MG63 (cell line): Measurements from ENCODE around the gene CBY3. TPM values are rescaled to one million over a fixed set of nuclear protein-coding genes. Genes with fewer than 3 reads are reported as not detected.
"Not testable (repeated sequence)": the region's sequence is repeated elsewhere in the genome, so short reads cannot be mapped to it uniquely, and the experiment has no call there.

Experiments
- DNase-seq: peaks from one replicate; pipeline ENCODE4 v3.0.0-alpha.2; 2020
- H3K27me3 ChIP-seq: fragments of 250-450 bp; sonication (Bioruptor Pico); 2 replicates; pipeline ENCODE4 v1.5.1; 2020; ENCODE audit warnings: mild to moderate bottlenecking, moderate library complexity
- H3K36me3 ChIP-seq: fragments of 250-450 bp; sonication (Bioruptor Pico); 2 replicates; pipeline ENCODE4 v1.5.1; 2020; ENCODE audit warnings: mild to moderate bottlenecking, moderate library complexity
- H3K4me3 ChIP-seq: fragments of 250-450 bp; sonication (Bioruptor Pico); 2 replicates; pipeline ENCODE4 v1.5.1; 2020; ENCODE audit warnings: mild to moderate bottlenecking, moderate library complexity
- H3K9me3 ChIP-seq: fragments of 250-450 bp; sonication (Bioruptor Pico); 2 replicates; pipeline ENCODE4 v1.5.1; 2020; ENCODE audit warnings: mild to moderate bottlenecking, moderate library complexity
- total RNA-seq: library from RNA; depleted of rRNA; stranded (reverse); fragments of >200 nt; shearing (Covaris generic); gene quantifications from 2 replicates; pipeline ENCODE4 v1.2.3, GENCODE V29; 2014; ENCODE audit warnings: low replicate concordance; rRNA removed

CBY3 gene
- total RNA-seq, 1 experiment from 2014 or later: not detected

- not testable (repeated sequence) for H3K36me3 ChIP-seq, DNase-seq, H3K9me3 ChIP-seq, H3K4me3 ChIP-seq, H3K27me3 ChIP-seq
Measured at GRCh38 chr5:179641745-179642144, 39.1 kb downstream of the CBY3 start.

GRCh38 chr5:179639296-179639695 is 41.5 kb downstream of the CBY3 start:
- not testable (repeated sequence) for H3K4me3 ChIP-seq, H3K36me3 ChIP-seq, DNase-seq, H3K27me3 ChIP-seq, H3K9me3 ChIP-seq

- H3K9me3 ChIP-seq, H3K27me3 ChIP-seq, H3K4me3 ChIP-seq, H3K36me3 ChIP-seq: not testable (repeated sequence)
- peak; percentile 23 for DNase-seq
Measured at GRCh38 chr5:179634370-179635172, 46.3 kb downstream of the CBY3 start.

GRCh38 chr5:179633501-179634369 is 47.1 kb downstream of the CBY3 start:
- H3K9me3 ChIP-seq: not testable (repeated sequence)

More at GRCh38 chr5:179633501-179634369, 47.1 kb downstream of the CBY3 start:
- H3K4me3 ChIP-seq: peak overlapping the region; percentile 51
- not testable (repeated sequence) for DNase-seq, H3K27me3 ChIP-seq, H3K36me3 ChIP-seq

Other genes starting within 250 kb of the CBY3 start
- 65.6 and 71.4 TPM in 2 replicates for gene RUFY1, start 130.5 kb downstream of the CBY3 start, total RNA-seq
- 45.4 and 70.6 TPM in 2 replicates for gene HNRNPH1, start 57.4 kb downstream of the CBY3 start, total RNA-seq
- 1,325 and 1,676 TPM in 2 replicates for gene CANX, start 17.9 kb upstream of the CBY3 start, total RNA-seq
- 10.6 and 21.3 TPM in 2 replicates for gene MAML1, start 51.8 kb upstream of the CBY3 start, total RNA-seq
- 1.7 TPM in 1 of 2 replicates, not detected in the other for gene LTC4S, start 113.0 kb upstream of the CBY3 start, total RNA-seq
- 149 and 238 TPM in 2 replicates for gene MGAT4B, start 125.8 kb upstream of the CBY3 start, total RNA-seq
- gene SQSTM1, start 139.9 kb upstream of the CBY3 start, total RNA-seq: 484 and 538 TPM in 2 replicates
- 25.5 and 30.6 TPM in 2 replicates for gene MRNIP, start 177.8 kb upstream of the CBY3 start, total RNA-seq
- 69.1 and 101 TPM in 2 replicates for gene TBC1D9B, start 226.9 kb upstream of the CBY3 start, total RNA-seq